Neural progenitor cell (in vitro differentiated cells): ENCODE measurements around the gene TBL1Y.

Experiments
- CTCF ChIP-seq: fragments of 200-600 bp; sonication (generic); IDR thresholded peaks from 2 replicates; pipeline ENCODE4 v1.5.1; 2017; ENCODE audit warnings: antibody characterized with exemption, mild to moderate bottlenecking
- EZH2 ChIP-seq: fragments of 200-600 bp; sonication (generic); IDR thresholded peaks from 2 replicates; pipeline ENCODE4 v1.6.1; 2017; ENCODE audit warnings: antibody characterized with exemption, mild to moderate bottlenecking, moderate library complexity
- EZH2phosphoT487 ChIP-seq: fragments of 200-600 bp; sonication (generic); IDR thresholded peaks from 2 replicates; pipeline ENCODE4 v1.6.1; 2017; ENCODE audit warnings: antibody characterized with exemption

GRCh38 chrY:7041983-7042382 lies 131.5 kb downstream of the TBL1Y start:
- TF ChIP-seq CTCF (no peak), EZH2 (no peak), EZH2phosphoT487 (no peak)
